Stimulated activated CD4-positive, alpha-beta T cell treated with anti-CD3 and anti-CD28 coated beads, Interleukin-12 subunit alpha, Interleukin-12 subunit beta, amount 100 ng/mL, for 48 hours (primary cell): Measurements from ENCODE around the gene HERC3.
A peak's percentile ranks its signal among the peaks of the same experiment; 100 is the strongest.

Source experiments
- DNase-seq, 3 donors: peaks; one replicate each; pipeline ENCODE4 v3.0.0-alpha.2; 2020; ENCODE audit warnings: low read depth in 2 of 3, low spot score in 1 of 3

HERC3 gene

DNA sequence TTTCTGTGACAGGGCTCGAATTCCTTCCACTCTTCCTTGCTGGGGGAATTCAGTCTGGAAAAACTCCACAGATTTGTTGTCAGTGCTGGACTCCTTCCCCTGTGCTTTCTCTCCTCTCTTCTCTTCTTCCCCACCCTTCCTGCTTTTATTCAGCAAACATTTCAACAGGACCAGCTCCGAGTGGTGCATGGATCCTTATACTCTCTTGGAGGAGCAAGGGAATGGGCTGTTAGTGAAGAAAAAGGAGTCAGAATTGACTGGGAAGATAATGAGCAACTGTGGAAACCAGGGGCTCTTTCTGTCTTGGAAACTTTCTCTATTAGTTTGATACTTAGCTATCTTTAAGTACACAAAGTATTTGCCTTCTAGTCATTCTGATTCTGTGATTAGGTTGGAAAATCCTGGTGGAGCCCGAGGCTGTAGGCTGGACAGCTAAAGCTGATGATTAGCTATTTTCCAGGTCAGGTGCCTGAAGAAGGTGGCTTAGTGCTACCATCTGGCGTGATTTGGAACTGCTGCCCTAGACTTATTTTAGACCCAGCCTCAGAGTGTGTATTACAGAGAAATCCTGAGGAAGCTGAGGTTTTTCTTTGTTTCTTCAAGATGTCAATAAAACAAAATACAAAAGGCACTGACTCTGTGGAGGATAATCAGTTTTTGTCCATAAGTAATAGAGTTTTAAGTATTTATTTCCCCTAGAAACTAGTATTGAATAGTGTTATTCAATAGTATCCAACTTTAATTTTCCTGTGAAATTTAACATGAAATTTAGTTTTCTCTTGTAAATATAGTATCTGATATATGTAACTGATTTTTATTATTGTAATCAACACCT lies 67.0 kb downstream of the HERC3 start:
- DNase-seq, result peak; percentile 13 to 14 (median 13)

DNA sequence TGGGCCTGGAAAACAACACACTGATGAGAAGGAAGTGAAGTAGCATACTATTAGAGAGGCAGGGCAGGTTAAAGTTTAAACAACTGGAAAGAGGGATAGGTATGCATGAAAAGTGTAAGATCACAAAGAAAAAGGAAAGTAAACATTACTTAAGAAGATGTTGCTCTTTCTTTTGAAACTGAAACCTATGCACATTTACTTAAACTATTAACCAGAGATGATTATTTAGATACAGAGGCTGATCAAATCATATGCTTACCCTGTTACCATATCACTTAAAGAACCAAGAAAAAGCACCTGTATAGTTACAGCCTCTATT lies 67.6 kb downstream of the HERC3 start:
- no peak for DNase-seq

DNA sequence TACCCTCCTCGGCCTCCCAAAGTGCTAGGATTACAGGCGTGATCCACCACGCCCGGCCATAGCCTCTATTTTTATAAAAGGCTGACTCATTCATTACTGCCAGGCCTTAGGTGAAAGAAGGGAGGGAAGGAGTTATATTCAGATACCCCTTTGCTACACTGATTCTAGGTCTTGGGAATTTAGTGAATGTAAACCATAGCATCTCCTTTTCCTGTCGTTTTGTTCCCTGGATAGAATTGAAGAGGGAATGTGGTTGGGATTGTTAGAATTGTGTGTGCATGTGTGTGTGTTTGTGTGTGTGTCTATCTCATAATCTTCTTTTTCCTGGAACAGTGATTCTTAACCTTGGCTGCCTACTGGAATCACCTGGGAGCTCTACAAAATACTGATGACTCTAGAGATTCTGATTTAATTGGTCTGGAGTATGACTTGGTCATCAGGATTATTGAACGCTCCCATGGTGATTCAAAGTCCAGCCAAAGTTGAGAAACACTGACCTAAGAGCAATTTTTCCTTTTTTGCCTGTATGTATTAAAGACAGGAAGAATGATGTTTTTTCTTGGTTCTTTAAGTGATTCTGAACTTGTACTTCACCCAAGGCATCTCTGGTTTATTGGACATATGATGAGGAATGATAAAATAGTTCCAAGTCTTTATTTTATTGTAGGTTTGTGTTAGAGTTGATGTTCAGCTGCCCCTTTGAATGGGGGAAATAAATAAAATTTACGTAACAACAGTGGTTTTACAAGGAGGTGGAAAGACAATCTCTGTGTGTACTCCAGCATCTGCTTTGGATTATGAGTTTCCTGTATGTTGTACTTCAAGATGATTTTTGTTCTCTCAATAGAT lies 68.4 kb downstream of the HERC3 start:
- DNase-seq, result no peak

DNA sequence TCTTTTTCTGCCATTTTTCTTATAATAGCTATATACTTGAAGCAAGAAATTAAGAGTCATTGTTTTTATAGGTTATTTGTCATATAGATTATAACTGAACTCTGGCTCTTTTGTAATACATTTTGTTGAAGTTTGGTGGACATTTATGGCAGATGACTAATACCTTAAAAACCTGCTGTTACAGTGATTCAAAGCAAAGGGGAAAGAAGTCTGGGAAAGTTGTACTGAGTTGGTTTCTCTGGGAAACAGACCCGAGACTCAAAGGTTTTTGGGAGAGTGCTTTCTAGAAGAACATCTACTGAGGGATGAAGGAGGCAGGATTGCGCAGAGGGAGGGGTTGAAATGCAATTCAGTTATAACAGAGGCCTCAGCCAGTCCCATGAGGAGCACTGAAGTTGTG lies 69.5 kb downstream of the HERC3 start:
- no peak for DNase-seq

DNA sequence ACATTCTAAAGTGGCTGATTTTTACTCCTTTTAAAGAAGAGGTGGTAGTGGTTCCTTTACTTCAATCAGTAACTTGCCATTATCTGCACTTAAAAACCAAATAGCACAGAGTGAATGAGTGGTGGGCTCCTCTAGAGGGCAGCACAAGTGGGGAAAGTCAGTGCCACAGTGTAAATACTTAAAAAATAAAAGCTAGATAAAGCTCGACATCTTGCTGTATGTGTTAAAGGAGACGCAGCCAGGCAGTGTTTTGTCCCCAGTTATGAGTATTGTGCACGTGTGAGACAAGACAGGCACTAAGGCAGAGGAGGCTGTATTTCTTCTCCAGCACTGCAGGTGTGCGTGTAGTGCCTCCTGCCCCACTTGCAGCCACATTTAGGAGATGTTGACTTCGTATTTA lies 80.7 kb downstream of the HERC3 start:
- DNase-seq, result no peak

DNA sequence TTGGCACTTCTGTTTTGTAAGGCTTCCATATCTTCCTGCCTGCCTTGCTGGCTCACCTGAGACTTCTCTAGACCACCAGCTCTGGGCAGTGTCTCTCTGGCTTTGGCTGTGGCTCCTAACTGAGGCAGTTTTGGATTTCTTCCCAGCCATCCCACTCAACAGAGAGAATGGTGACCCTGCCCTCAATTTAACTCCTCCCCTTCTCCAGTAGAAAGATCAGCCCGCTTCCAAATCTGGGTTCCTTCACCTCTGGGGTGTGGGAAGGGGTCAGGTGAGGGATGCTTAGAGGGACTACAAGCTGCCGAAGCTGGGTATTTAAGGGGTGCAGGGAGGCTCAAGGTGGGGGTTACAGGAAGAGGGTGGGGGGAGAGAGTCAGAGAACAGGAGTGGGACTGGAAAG lies 81.6 kb downstream of the HERC3 start:
- DNase-seq, result no peak

DNA sequence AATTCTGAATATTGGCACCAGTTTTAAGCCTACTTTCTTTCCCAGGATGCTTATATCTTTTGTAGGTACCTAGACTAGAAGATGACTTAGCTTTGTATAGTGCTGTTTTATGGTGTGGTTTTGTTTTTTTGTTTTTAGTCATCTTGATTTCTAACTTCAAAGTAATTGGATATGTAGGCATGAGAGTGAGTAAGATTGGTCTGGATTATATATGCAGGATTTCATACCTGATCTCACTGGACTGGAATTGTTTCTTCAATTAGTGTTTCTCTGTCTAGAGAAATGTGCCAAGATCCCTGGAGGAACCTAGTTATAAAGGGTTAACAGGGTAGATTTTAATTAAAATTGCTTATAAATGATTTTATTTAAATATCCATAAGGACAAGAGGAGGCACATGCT lies 82.3 kb downstream of the HERC3 start:
- DNase-seq, result no peak

DNA sequence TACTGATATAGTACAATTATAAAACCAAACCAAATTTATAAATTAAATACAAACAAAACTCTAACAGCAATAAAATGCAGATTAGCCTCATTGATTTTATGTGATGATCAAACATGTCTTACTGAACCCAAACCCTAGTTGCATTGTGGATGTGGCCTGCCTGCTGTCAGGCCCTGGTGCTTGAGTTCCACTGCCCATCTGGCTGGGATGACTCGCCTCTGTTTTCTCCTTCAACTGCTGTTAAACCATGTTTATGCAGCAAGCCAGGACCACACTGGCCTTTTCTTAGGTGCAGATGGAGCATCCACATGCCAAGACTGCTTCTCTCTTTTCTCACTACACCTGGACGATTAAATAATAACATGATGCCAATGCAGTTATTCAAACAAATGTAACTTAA lies 82.7 kb downstream of the HERC3 start:
- no peak for DNase-seq

DNA sequence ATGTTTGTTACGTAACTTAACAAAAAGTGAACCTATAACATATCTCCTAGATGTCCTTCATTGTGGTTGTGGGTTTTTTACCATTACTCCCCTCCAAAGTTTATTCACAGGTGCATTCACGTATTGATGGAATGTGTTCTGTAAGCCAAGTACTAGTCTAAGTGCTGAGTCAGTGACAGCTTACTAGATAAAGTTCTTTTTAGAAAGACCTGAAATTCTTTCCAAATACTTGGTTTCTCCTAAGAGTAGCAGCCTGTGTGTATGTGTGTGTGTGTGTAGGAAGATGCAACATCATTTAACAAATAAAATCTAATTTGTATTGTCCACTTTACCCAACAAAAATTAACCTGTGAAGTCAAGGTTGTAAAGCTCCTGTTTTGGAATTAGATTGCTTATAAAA lies 83.3 kb downstream of the HERC3 start:
- DNase-seq, result no peak

DNA sequence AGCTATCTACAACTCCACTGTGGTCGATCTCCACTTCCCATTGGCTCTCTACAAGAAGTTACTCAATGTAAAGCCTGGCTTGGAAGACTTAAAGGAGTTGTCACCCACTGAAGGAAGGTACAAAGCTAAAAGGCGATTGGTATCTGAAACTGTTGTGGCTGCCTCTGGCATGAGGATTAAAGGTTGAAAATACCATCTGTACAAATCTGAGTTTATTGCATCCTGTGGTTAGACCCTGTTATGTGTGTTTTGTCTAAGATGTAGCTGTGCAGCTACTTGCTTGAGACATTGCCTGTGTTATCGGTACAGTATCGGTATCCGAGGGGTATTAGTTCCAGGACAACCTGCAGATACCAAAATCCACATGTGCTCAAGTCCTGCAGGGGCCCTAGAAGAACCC lies 88.9 kb downstream of the HERC3 start:
- no peak for DNase-seq

DNA sequence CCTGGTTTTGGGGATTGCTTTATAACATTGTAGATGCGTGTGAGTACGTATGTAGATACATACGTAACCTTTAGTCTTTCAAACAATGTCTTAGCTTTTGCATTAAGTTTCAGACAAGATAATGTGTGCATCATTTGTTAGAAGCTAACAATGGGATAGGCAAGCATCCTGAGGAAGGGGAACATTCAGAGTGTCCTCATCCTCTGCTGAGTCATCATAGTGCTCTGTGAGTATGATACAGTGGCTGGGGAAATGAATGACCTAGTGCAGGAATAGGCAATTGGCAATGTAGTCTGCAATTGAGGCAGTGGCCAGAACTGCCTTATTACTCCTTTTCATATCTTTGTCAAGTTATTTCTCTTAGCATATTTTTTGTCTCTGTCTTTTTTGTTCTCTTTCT lies 98.1 kb downstream of the HERC3 start:
- DNase-seq, result no peak

DNA sequence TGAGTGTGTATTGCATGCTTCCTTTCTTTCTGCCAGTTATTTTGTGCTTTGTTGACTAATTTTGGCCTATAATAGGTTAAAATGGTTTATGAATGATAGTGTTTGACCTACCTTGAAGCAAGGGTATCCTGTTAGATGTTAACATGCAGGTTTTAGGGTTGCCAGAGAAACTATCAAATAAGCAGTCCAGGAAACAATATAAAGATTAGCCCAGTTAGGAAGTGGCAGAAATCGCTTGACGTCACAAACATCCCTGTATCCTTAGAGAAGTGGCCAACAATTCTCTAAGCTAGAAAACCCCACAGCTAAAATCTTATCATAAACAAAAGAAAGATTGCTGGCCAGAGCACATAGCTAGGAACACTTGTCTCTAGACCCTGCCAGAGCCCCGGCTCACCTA lies 101.5 kb downstream of the HERC3 start:
- no peak for DNase-seq

DNA sequence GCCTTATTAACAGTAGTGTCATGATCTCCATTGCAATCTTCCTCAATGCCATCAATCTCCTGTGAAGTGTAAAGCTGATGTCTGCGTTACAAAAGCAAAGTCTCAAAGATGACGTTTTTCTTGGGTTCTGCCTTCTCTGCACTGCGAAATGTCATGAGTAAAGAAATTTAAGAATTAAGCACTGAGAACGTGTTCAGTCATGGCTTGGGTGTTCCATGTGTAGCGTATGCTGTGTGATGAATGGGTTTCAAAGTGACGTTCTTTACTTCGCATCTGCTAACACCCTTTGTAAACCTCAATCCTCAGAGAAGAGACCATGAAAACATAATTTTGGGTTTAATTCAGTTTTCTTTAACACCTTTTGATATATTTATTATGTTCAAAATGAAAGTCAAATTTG lies 104.3 kb downstream of the HERC3 start:
- no peak for DNase-seq

DNA sequence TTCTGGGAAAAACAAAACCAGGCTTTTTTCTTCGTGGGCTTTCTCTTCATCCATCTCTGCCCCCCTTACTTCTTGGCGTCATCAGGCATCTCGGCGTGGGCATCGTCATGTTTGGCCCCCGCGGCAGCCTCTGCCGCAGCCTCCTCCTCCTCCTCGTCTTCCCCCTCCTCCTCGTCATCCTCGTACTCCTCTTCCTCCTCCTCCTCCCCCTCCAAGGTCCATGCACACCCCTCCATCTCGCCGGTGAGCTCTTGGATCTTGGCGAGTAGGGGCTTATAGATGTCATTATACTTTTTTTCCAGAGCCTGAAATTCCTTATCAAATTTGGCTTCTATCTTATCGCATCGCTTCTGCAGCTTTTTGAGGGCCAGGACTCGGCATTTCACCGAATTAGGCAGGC lies 104.9 kb downstream of the HERC3 start:
- no peak for DNase-seq

DNA sequence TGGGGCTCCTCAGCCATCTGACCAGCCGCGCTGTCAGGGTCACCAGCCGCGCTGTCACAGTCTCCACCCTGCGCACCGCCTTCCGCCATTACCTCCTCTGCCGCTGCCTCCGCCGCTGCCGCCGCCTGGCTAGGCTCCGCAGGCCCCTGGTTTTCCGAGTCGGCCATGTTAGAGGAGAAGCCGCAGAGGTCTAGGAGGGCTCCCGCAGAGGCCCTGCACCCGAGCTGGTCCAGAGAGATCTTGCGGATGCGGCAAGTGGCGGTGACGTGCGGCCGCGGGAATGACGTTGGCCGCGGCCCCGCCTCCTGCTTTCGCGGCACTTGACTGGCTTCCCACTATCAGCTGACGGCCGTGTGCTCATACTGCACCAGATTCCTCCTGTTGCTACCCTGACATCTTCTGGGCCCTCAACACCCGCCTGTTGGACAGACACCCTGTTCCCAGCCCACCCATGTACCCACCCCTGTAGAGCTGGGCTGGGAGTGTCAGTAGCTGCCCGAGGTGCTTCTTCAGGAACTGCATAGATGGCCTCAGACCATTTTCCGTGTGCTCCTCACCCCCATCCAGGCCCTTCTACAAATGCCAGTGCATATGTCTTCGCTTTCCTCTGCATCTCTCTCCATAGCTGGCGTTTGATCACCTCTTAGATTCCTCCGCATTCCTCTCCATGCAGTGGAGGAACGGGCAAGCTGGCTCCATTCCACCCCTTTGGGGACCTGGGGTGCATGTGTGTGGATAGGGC lies 105.5 kb downstream of the HERC3 start, which contains the start of gene NAP1L5:
Gene NAP1L5, minus strand, starts transcription at position 242 of the 742 bp plus-strand sequence. Its CDS starts 75 bp downstream, at position 167.
- peak; percentile 30 to 55 (median 40) for DNase-seq

DNA sequence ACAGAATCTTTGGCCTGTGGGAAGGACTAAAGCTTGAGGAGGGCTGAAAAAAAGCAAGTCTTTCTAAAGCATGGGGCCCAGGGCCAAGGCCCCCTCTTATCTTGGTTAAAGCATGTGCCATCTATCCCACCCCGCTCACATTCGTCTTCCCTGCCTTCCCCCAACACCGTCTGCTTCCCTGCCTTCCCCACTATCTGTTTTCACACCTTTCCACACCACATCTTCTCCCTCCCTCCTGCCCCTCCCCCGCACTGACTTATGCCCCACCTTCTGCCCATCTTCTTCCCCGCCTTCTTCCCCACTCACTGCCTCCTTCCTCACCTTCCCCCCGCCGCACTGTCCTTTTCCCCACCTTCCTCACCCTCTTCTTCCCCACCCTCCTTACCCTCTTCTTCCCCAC lies 106.2 kb downstream of the HERC3 start:
- DNase-seq, result no peak

DNA sequence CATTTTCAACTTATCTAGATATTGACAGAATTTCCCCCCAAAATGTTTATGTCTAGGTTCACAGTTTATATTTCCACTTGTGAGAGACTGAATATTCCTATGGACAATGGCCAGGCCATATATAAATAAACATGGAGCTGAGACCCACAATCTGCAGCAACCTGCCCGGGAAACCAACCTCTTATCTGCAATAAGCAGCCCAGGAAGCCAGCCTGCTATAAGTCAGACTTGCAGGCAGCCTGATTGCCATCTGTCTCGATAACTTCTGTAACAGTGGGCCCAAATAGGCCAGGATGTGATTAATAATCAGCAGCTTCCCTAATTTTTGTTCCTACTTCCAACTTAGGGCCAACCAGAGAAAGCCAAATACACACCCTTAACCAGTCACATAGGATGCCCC lies 110.5 kb downstream of the HERC3 start:
- DNase-seq, result no peak

DNA sequence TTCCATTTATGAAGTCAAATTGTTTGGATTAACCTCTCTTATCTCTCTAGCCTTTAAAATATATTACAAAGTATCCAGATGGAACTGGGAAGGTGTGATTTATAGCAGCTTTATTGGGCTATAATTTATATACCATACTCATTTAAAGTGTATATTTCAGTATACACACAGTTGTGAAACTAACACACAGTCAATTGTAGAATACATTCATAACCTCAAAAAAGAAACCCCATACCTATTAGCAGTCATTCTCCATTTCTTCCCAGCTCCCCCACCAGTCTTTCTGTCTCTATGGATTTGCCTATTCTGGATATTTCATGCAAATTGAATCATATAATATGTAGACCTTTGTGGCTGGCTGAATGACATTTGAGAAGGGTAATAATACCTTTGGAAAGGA lies 112.9 kb downstream of the HERC3 start:
- DNase-seq, result no peak

DNA sequence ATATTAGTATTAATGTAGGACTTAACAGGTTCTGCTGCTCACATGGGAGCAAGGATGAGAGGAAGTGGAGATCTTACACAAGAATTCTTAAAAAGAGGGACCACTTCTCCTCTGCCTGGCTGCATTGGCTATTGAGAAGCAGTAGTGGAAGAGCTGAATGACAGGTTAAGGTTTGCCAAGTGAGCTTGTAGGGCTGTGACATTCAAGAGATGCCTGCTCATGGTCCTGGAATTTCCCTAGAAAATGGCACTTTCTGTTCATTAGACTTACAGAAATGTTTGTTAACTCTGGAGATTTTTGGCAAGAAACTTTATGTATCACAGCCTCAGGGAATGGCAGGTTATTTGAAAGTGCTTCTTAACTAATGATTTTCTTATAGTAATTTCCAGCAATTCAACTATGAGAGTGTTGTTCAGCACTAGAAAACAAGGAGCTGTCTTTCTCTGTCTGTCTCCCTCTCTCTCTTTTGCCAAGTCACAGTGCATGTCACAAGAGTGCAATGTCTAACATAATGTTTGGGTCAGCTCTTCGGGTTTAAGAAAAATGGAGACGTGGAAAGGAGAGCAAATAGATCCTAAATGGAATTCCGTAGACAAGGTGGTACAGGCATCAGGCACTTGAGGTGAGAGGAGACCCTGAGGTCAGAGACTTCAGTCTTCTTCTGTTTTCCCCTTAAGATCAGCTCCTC lies 113.7 kb downstream of the HERC3 start:
- DNase-seq, result no peak

DNA sequence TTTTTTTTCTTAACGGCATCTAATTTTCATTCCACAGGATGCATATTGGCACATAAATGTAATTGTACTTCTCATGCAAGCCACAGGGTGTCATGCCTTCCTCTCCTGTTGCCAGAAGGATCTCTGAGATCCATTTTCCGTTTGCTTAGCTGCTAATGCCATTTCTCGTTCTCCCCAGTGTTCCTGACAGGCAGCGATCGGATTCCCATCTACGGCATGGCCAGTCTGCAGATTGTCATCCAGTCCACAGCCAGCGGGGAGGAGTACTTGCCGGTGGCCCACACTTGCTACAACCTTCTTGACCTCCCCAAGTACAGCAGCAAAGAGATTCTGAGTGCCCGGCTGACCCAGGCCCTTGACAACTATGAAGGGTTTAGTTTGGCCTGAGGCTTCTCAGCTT lies 114.3 kb downstream of the HERC3 start:
- DNase-seq, result no peak

DNA sequence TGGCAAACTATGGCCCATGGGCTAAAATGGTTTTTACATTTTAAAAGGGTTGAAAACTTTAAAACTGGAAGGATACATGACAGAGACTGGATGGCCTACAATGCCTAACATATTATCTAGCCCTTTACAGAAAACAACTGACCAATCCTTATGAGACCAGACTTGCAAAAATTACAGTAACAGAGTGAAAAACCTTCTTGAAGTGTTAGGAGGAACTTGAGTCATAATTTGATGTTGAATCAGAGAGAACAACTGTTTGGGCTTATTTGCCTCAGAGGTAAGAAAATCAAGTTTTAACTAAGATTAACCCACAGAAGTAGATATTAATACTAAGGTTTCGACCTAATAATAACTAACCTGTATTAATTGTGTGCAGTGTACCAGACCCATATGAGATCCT lies 117.7 kb downstream of the HERC3 start:
- DNase-seq, result no peak
